Smooth muscle cell (in vitro differentiated cells): Measurements from ENCODE around the gene AP1G2. TPM values are rescaled to one million over a fixed set of nuclear protein-coding genes. Genes with fewer than 3 reads are reported as not detected.

Experiments used
- DNase-seq: peaks from one replicate; lab custom pipeline; 2025; ENCODE audit not compliant: unreplicated experiment; lab: John Stamatoyannopoulos, UW
- H2AFZ ChIP-seq: fragments of 200-600 bp; sonication (generic); 2 replicates; pipeline ENCODE4 v1.6.0; 2016; ENCODE audit warnings: antibody characterized with exemption, low read depth, mild to moderate bottlenecking
- H3F3A ChIP-seq: fragments of 200-600 bp; sonication (generic); 2 replicates; pipeline ENCODE4 v1.6.0; 2017; ENCODE audit warnings: antibody characterized with exemption, low read depth
- H3K27ac ChIP-seq: fragments of 200-600 bp; sonication (generic); 2 replicates; pipeline ENCODE4 v1.5.1; 2016; ENCODE audit warnings: low read depth, mild to moderate bottlenecking
- H3K27me3 ChIP-seq: fragments of 200-600 bp; sonication (generic); 2 replicates; pipeline ENCODE4 v1.6.1; 2016; ENCODE audit warnings: low read depth, mild to moderate bottlenecking
- H3K36me3 ChIP-seq: fragments of 200-600 bp; sonication (generic); 2 replicates; pipeline ENCODE4 v1.5.1; 2016; ENCODE audit warnings: low read depth
- H3K4me1 ChIP-seq: fragments of 200-600 bp; sonication (generic); 2 replicates; pipeline ENCODE4 v1.5.1; 2016; ENCODE audit warnings: low read depth
- H3K4me2 ChIP-seq: fragments of 200-600 bp; sonication (generic); 2 replicates; pipeline ENCODE4 v1.6.0; 2016; ENCODE audit warnings: mild to moderate bottlenecking
- H3K4me3 ChIP-seq: fragments of 200-600 bp; sonication (generic); 2 replicates; pipeline ENCODE4 v1.5.1; 2016; ENCODE audit warnings: mild to moderate bottlenecking
- H3K79me2 ChIP-seq: fragments of 200-600 bp; sonication (generic); 2 replicates; pipeline ENCODE4 v1.6.0; 2016; ENCODE audit warnings: low read depth, mild to moderate bottlenecking
- H3K9ac ChIP-seq: fragments of 200-600 bp; sonication (generic); 2 replicates; pipeline ENCODE4 v1.6.0; 2016; ENCODE audit warnings: low read depth
- H3K9me3 ChIP-seq: fragments of 200-600 bp; sonication (generic); replicated peaks from 2 replicates; pipeline ENCODE4 v1.5.1; 2016; ENCODE audit warnings: low read depth
- H4K20me1 ChIP-seq: fragments of 200-600 bp; sonication (generic); 2 replicates; pipeline ENCODE4 v1.6.0; 2016; ENCODE audit warnings: low read depth
- CTCF ChIP-seq: fragments of 200-600 bp; sonication (generic); IDR thresholded peaks from 2 replicates; pipeline ENCODE4 v1.5.1; 2017; ENCODE audit warnings: borderline replicate concordance, mild to moderate bottlenecking, antibody characterized with exemption; ENCODE audit not compliant: insufficient read depth, poor library complexity, severe bottlenecking
- WGBS: methylation state at CpG from one replicate; pipeline ENCODE4 v1.1.7; 2016; ENCODE audit warnings: low lambda C conversion rate; 5-methylcytosine and 5-hydroxymethylcytosine counted together
- polyA plus RNA-seq: library from polyadenylated mRNA; unstranded; fragments of >200 nt; fragmentation: Nextera tagmentation; extraction: Ambion mirVana; gene quantifications from 2 replicates; pipeline ENCODE4 v1.2.1, GENCODE V29; 2016
- total RNA-seq: library from RNA; depleted of rRNA; stranded (reverse); fragments of >200 nt; gene quantifications from 2 replicates; pipeline ENCODE4 v1.2.3, GENCODE V29; 2014

AP1G2 gene
- total and polyA plus RNA-seq, 2 experiments from 2014 or later = 59.3 to 62.4 TPM

- DNase-seq = no peak
- H3F3A ChIP-seq = no peaks in the 10 kb centered on the region
- no peak overlapping the region for H3K9ac ChIP-seq
- H3K4me2 ChIP-seq = no peak overlapping the region
- no peaks in the 10 kb centered on the region for H3K4me1 ChIP-seq
- H3K4me3 ChIP-seq = no peak overlapping the region
- no peak for TF ChIP-seq CTCF
- no peak overlapping the region for H3K27ac ChIP-seq
- H3K9me3 ChIP-seq = no peaks in the 10 kb centered on the region
- no peaks in the 10 kb centered on the region for H3K79me2 ChIP-seq
- peaks cover 19% of the 10 kb centered on the region for H3K27me3 ChIP-seq
- no peaks in the 10 kb centered on the region for H3K36me3 ChIP-seq
- no peaks in the 10 kb centered on the region for H4K20me1 ChIP-seq
- no peak overlapping the region for H2AFZ ChIP-seq
- WGBS = 86% methylated on average over 3 of the region's 3 CpGs
Measured at GRCh38 chr14:23582906-23583760, 15.5 kb upstream of the AP1G2 start.

DNA sequence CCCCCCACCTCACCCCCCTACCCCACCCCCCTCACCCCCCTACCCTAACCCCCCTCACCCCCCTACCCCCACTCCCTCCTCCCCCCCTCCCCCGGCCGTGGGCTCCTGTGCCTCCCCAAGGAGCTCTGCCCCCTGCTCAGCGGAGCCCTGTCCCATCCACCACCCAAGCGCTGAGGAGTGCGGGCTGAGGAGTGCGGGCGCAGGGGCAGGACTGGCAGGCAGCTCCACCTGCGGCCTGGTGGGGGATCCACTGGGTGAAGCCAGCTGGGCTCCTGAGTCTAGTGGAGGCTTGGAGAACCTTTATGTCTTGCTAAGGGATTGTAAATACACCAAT lies 13.3 kb upstream of the AP1G2 start:
- 94% methylated on average over 7 of the region's 8 CpGs for WGBS
- DNase-seq = no peak
- H3K4me1 ChIP-seq = no peaks in the 10 kb centered on the region
- H3K9ac ChIP-seq = no peak overlapping the region
- no peak overlapping the region for H3K4me3 ChIP-seq
- H3K9me3 ChIP-seq = no peaks in the 10 kb centered on the region
- no peak overlapping the region for H3K4me2 ChIP-seq
- no peak overlapping the region for H3K27ac ChIP-seq
- H2AFZ ChIP-seq = no peak overlapping the region
- H3F3A ChIP-seq = no peaks in the 10 kb centered on the region
- H3K79me2 ChIP-seq = no peaks in the 10 kb centered on the region
- H4K20me1 ChIP-seq = no peaks in the 10 kb centered on the region
- no peak for TF ChIP-seq CTCF
- H3K27me3 ChIP-seq = peaks cover 42% of the 10 kb centered on the region
- H3K36me3 ChIP-seq = no peaks in the 10 kb centered on the region

- WGBS = 87% methylated on average over 17 of the region's 24 CpGs
- Histone ChIP-seq H4K20me1 (no peaks in the 10 kb centered on the region), H3K4me1 (no peaks in the 10 kb centered on the region), H3F3A (no peaks in the 10 kb centered on the region), H3K4me3 (no peak overlapping the region), H3K9ac (no peak overlapping the region), H3K4me2 (no peak overlapping the region), H3K79me2 (no peaks in the 10 kb centered on the region), H3K27me3 (peaks cover 47% of the 10 kb centered on the region), H3K9me3 (no peaks in the 10 kb centered on the region), H3K27ac (no peak overlapping the region), H3K36me3 (no peaks in the 10 kb centered on the region), H2AFZ (no peak overlapping the region)
- no peak for DNase-seq
- TF ChIP-seq CTCF = no peak
Measured at GRCh38 chr14:23580152-23580926, 12.7 kb upstream of the AP1G2 start.
